Measurements from ENCODE around the gene SPATA12.

The SPATA12 gene

GRCh38 chr3:57029383-57029782, 31.1 kb upstream of the SPATA12 start:
- ATAC-seq (ENCODE audit: low read depth) = no peak
- TF ChIP-seq, protein P1, sequence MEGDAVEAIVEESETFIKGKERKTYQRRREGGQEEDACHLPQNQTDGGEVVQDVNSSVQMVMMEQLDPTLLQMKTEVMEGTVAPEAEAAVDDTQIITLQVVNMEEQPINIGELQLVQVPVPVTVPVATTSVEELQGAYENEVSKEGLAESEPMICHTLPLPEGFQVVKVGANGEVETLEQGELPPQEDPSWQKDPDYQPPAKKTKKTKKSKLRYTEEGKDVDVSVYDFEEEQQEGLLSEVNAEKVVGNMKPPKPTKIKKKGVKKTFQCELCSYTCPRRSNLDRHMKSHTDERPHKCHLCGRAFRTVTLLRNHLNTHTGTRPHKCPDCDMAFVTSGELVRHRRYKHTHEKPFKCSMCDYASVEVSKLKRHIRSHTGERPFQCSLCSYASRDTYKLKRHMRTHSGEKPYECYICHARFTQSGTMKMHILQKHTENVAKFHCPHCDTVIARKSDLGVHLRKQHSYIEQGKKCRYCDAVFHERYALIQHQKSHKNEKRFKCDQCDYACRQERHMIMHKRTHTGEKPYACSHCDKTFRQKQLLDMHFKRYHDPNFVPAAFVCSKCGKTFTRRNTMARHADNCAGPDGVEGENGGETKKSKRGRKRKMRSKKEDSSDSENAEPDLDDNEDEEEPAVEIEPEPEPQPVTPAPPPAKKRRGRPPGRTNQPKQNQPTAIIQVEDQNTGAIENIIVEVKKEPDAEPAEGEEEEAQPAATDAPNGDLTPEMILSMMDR (IDR thresholded peaks at IDR 0.05; ENCODE audit: poor library complexity, severe bottlenecking) = no peak
- Histone ChIP-seq H3K27ac (ENCODE audit: poor library complexity, severe bottlenecking) (no peak overlapping the region), H3K36me3 (ENCODE audit: low read depth) (no peaks in the 10 kb centered on the region), H3K9me3 (ENCODE audit: severe bottlenecking) (no peaks in the 10 kb centered on the region), H3K27me3 (ENCODE audit: insufficient read depth, poor library complexity, severe bottlenecking) (no peaks in the 10 kb centered on the region), H3K4me3 (ENCODE audit: severe bottlenecking) (no peak overlapping the region), H3K4me1 (ENCODE audit: insufficient read depth, poor library complexity, severe bottlenecking) (no peaks in the 10 kb centered on the region)
- no peak for DNase-seq (ENCODE audit: low spot score)

DNA sequence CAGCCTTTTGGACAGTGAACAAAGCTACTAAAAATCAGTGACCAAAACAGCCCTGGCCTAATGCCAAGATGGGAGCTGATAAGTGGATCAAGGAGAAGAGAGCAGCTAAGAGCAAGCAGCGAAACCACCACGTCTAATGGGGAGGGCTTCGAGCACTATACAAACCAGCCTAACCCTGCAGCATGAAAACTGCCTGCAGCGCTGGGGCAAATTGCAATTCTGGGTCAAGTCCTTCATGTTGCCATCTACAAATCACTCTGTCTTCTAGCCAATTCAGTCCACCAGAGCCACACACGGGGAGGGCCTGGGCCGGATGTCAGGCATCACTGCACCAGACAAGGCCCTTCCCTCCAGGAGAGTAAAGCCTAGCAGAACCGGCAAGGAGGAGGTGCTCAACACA, 30.5 kb upstream of the SPATA12 start:
- DNase-seq (ENCODE audit: low spot score) (no peak), ATAC-seq (ENCODE audit: low read depth) (no peak)
- TF ChIP-seq, protein P1 (IDR thresholded peaks at IDR 0.05; ENCODE audit: poor library complexity, severe bottlenecking) = no peak
- Histone ChIP-seq H3K27me3 (ENCODE audit: insufficient read depth, poor library complexity, severe bottlenecking) (no peaks in the 10 kb centered on the region), H3K36me3 (ENCODE audit: low read depth) (no peaks in the 10 kb centered on the region), H3K4me3 (ENCODE audit: severe bottlenecking) (no peak overlapping the region), H3K9me3 (ENCODE audit: severe bottlenecking) (no peaks in the 10 kb centered on the region), H3K27ac (ENCODE audit: poor library complexity, severe bottlenecking) (no peak overlapping the region), H3K4me1 (ENCODE audit: insufficient read depth, poor library complexity, severe bottlenecking) (no peaks in the 10 kb centered on the region)

GRCh38 chr3:57030721-57031120, 29.7 kb upstream of the SPATA12 start:
- no peak for ATAC-seq (ENCODE audit: low read depth)
- H3K27me3 ChIP-seq (ENCODE audit: insufficient read depth, poor library complexity, severe bottlenecking) = no peaks in the 10 kb centered on the region
- no peak overlapping the region for H3K27ac ChIP-seq (ENCODE audit: poor library complexity, severe bottlenecking)
- TF ChIP-seq, protein P1 (IDR thresholded peaks at IDR 0.05; ENCODE audit: poor library complexity, severe bottlenecking) = no peak
- no peaks in the 10 kb centered on the region for H3K4me1 ChIP-seq (ENCODE audit: insufficient read depth, poor library complexity, severe bottlenecking)
- DNase-seq (ENCODE audit: low spot score) = no peak
- H3K4me3 ChIP-seq (ENCODE audit: severe bottlenecking) = no peak overlapping the region
- no peaks in the 10 kb centered on the region for H3K9me3 ChIP-seq (ENCODE audit: severe bottlenecking)
- H3K36me3 ChIP-seq (ENCODE audit: low read depth) = no peaks in the 10 kb centered on the region

DNA sequence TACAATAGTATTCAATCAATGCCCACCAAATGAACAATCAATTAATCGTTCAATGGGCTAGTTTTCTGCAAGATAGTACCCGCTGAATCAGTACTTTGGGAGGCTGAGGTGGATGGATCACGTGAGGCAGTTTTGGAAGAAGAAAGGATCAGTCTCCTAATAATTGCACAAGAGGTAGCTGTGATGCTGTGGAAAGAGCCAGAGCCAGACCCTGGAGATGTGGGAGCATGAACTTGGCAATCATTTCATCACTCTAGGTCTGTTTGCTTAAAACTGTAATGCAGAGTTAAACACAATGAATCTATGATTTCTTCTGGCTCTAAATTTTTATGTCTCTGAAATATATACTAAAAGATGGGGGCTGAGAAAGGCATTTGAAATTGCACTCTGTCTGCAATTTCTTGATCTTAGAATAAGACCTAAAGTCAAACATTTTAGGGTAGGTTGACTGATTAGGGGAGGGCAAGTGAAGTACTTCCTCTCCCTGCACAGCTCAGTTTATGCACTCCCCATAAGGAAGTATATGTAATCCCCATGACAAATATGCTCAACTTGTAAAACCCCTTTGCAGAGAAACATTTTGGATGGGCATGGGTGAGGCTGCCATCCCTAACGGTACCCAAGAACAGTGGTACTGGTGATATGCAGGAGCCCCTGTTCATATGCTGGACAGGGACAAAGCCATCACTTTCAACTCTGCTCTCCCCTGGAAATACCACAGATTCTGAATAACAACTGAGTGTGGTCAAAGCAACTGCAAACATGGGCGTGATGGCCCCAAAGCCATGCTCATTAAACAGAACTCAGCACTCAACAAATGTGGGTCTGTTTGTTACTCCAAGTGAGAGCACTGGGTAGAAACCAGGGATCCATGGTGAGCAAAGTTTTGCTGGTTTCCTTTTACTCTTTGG, 28.6 kb upstream of the SPATA12 start:
- no peak for ATAC-seq (ENCODE audit: low read depth)
- no peaks in the 10 kb centered on the region for H3K27me3 ChIP-seq (ENCODE audit: insufficient read depth, poor library complexity, severe bottlenecking)
- H3K9me3 ChIP-seq (ENCODE audit: severe bottlenecking) = no peaks in the 10 kb centered on the region
- H3K4me1 ChIP-seq (ENCODE audit: insufficient read depth, poor library complexity, severe bottlenecking) = no peaks in the 10 kb centered on the region
- H3K4me3 ChIP-seq (ENCODE audit: severe bottlenecking) = no peak overlapping the region
- no peak for DNase-seq (ENCODE audit: low spot score)
- H3K27ac ChIP-seq (ENCODE audit: poor library complexity, severe bottlenecking) = no peak overlapping the region
- no peaks in the 10 kb centered on the region for H3K36me3 ChIP-seq (ENCODE audit: low read depth)
- TF ChIP-seq, protein P1 (IDR thresholded peaks at IDR 0.05; ENCODE audit: poor library complexity, severe bottlenecking) = no peak

DNA sequence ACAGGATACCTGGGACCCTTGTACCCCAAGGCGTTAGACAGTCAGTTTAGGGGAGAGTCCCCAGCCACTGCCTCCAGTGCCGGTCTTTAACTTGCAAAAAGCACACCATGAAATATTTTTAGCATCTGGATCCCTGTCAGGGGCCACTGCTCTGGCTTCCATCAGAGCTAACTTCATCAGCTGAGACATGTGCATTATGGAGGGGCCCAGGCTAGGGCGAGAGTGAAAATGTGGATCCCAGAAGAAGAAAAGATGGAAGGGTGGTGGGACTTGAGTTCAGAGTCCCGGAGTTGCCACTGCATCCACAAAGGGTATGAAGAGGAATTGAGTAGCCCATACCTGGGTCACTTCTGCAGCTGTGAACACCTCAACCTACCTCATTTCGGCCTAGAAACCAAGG, 23.5 kb upstream of the SPATA12 start:
- H3K36me3 ChIP-seq (ENCODE audit: low read depth) = no peaks in the 10 kb centered on the region
- ATAC-seq (ENCODE audit: low read depth) (no peak), DNase-seq (ENCODE audit: low spot score) (no peak)
- H3K27me3 ChIP-seq (ENCODE audit: insufficient read depth, poor library complexity, severe bottlenecking) = no peaks in the 10 kb centered on the region
- TF ChIP-seq, protein P1 (IDR thresholded peaks at IDR 0.05; ENCODE audit: poor library complexity, severe bottlenecking) = no peak
- H3K4me3 ChIP-seq (ENCODE audit: severe bottlenecking) = no peak overlapping the region
- H3K4me1 ChIP-seq (ENCODE audit: insufficient read depth, poor library complexity, severe bottlenecking) = no peaks in the 10 kb centered on the region
- H3K9me3 ChIP-seq (ENCODE audit: severe bottlenecking) = no peaks in the 10 kb centered on the region
- H3K27ac ChIP-seq (ENCODE audit: poor library complexity, severe bottlenecking) = no peak overlapping the region

Measured in RWPE2 (cell line).